Measurements from ENCODE around the gene HPCAL4.

HPCAL4 gene

DNA sequence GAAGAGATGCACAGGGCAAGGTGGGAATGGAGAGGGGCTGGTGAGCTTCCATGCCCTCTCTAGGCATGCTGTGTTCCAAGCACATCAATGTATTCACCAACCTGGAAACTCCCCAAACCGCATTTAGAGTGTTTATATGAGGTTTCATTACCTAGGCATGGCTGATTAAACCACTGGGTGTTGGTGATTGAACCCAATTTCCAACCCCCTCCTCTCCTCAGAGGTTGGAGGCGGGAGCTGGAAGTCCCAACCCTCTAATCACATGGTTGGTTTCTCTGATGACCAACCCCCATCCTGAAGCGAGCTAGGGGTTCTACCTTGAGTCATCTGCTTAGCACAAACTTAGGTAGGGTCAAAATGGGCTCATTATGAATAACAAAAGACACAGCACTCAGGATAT is 44.5 kb upstream of the HPCAL4 start:
- TF ChIP-seq, protein P1, sequence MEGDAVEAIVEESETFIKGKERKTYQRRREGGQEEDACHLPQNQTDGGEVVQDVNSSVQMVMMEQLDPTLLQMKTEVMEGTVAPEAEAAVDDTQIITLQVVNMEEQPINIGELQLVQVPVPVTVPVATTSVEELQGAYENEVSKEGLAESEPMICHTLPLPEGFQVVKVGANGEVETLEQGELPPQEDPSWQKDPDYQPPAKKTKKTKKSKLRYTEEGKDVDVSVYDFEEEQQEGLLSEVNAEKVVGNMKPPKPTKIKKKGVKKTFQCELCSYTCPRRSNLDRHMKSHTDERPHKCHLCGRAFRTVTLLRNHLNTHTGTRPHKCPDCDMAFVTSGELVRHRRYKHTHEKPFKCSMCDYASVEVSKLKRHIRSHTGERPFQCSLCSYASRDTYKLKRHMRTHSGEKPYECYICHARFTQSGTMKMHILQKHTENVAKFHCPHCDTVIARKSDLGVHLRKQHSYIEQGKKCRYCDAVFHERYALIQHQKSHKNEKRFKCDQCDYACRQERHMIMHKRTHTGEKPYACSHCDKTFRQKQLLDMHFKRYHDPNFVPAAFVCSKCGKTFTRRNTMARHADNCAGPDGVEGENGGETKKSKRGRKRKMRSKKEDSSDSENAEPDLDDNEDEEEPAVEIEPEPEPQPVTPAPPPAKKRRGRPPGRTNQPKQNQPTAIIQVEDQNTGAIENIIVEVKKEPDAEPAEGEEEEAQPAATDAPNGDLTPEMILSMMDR (IDR thresholded peaks at IDR 0.05; ENCODE audit: low read length): no peak
- TF ChIP-seq EZH2 (optimal IDR thresholded peaks at IDR 0.05; ENCODE audit: low read depth, low read length) (no peak), EZH2phosphoT487 (IDR thresholded peaks at IDR 0.05; ENCODE audit: low read length) (no peak)
- DNase-seq: no peak
- H3K27me3 ChIP-seq (replicated peaks; ENCODE audit: insufficient read depth, low read length): no peaks in the 10 kb centered on the region

DNA sequence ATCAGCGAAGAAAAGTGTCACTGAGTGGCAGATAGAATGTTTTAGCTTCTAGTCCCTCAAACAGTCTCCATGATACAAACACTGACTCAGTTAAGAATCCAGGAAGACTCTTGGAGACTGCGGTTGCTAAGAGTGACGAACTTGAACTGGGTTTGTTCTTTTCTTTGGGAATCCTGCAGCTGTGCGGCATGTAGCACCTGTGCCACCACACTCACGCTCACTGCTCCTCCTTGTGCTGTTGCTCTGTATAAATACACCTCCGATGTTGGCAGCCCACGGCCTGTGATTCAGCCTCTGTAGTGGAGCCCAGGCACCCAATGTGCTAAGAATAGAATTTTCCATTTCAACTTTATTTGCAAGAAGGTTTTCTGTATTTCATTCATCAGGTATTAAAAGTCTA is 41.9 kb upstream of the HPCAL4 start:
- no peak overlapping the region for H3K4me2 ChIP-seq (ENCODE audit: low read depth, low read length)
- H3K36me3 ChIP-seq (replicated peaks; ENCODE audit: insufficient read depth, low read length): no peaks in the 10 kb centered on the region
- DNase-seq: no peak
- H3K9me2 ChIP-seq (replicated peaks; ENCODE audit: insufficient read depth, low read length): no peaks in the 10 kb centered on the region
- no peak overlapping the region for H3K27ac ChIP-seq (ENCODE audit: low read length)
- no peaks in the 10 kb centered on the region for H3K9me3 ChIP-seq (replicated peaks; ENCODE audit: insufficient read depth, low read length)
- H3K79me2 ChIP-seq (ENCODE audit: low read length): no peaks in the 10 kb centered on the region
- H3K9ac ChIP-seq (ENCODE audit: low read length): no peak overlapping the region
- no peak overlapping the region for H2AFZ ChIP-seq (ENCODE audit: low read length)
- TF ChIP-seq EZH2phosphoT487 (IDR thresholded peaks at IDR 0.05; ENCODE audit: low read length) (no peak), EZH2 (optimal IDR thresholded peaks at IDR 0.05; ENCODE audit: low read depth, low read length) (no peak)
- TF ChIP-seq, protein P1 (IDR thresholded peaks at IDR 0.05; ENCODE audit: low read length): no peak
- no peaks in the 10 kb centered on the region for H3K4me1 ChIP-seq (ENCODE audit: low read length)
- H3K27me3 ChIP-seq (replicated peaks; ENCODE audit: insufficient read depth, low read length): no peaks in the 10 kb centered on the region
- H4K20me1 ChIP-seq (ENCODE audit: insufficient read depth, low read length): no peaks in the 10 kb centered on the region
- H3F3A ChIP-seq (ENCODE audit: insufficient read depth, low read length): no peaks in the 10 kb centered on the region
- H3K4me3 ChIP-seq (ENCODE audit: low read length): no peak overlapping the region

More for the DNA sequence above, 44.5 kb upstream of the HPCAL4 start:
- Histone ChIP-seq H3K4me2 (ENCODE audit: low read depth, low read length) (no peak overlapping the region), H2AFZ (ENCODE audit: low read length) (no peak overlapping the region), H4K20me1 (ENCODE audit: insufficient read depth, low read length) (no peaks in the 10 kb centered on the region), H3K4me1 (ENCODE audit: low read length) (peaks cover 15% of the 10 kb centered on the region), H3K79me2 (ENCODE audit: low read length) (peaks cover 21% of the 10 kb centered on the region), H3K27ac (ENCODE audit: low read length) (no peak overlapping the region), H3F3A (ENCODE audit: insufficient read depth, low read length) (no peaks in the 10 kb centered on the region), H3K9me3 (replicated peaks; ENCODE audit: insufficient read depth, low read length) (no peaks in the 10 kb centered on the region), H3K36me3 (replicated peaks; ENCODE audit: insufficient read depth, low read length) (no peaks in the 10 kb centered on the region), H3K9me2 (replicated peaks; ENCODE audit: insufficient read depth, low read length) (no peaks in the 10 kb centered on the region), H3K9ac (ENCODE audit: low read length) (no peak overlapping the region), H3K4me3 (ENCODE audit: low read length) (no peak overlapping the region)

DNA sequence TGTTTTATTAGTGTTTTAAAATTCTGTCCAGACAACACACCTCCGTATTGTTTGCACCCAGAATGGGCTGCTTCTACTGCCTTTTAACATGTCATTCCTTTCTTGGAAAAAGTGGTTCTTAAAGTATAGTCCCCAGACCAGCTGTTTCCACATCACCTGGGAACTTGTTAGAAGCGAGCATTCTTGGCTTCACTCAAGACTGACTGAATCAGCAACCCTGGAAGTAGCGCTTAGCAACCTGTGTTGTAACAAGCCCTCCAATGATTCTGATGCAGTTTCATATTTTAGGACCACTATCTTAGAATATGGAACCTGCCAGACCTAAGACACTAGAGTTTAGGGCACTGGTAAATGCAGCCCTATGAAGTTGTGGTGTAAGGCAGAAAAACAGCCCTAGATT is 41.5 kb upstream of the HPCAL4 start:
- H3K4me1 ChIP-seq (ENCODE audit: low read length): 0 out of 2 replicates have a peak, but pooled peaks cover under 1% of the 10 kb centered on the region
- no peaks in the 10 kb centered on the region for H3F3A ChIP-seq (ENCODE audit: insufficient read depth, low read length)
- H3K36me3 ChIP-seq (replicated peaks; ENCODE audit: insufficient read depth, low read length): no peaks in the 10 kb centered on the region
- no peaks in the 10 kb centered on the region for H3K9me3 ChIP-seq (replicated peaks; ENCODE audit: insufficient read depth, low read length)
- H3K79me2 ChIP-seq (ENCODE audit: low read length): no peaks in the 10 kb centered on the region
- no peak overlapping the region for H3K4me3 ChIP-seq (ENCODE audit: low read length)
- no peaks in the 10 kb centered on the region for H4K20me1 ChIP-seq (ENCODE audit: insufficient read depth, low read length)
- no peak for DNase-seq
- no peak overlapping the region for H2AFZ ChIP-seq (ENCODE audit: low read length)
- TF ChIP-seq EZH2 (optimal IDR thresholded peaks at IDR 0.05; ENCODE audit: low read depth, low read length) (no peak), EZH2phosphoT487 (IDR thresholded peaks at IDR 0.05; ENCODE audit: low read length) (no peak)
- TF ChIP-seq, protein P1 (IDR thresholded peaks at IDR 0.05; ENCODE audit: low read length): no peak
- H3K27me3 ChIP-seq (replicated peaks; ENCODE audit: insufficient read depth, low read length): no peaks in the 10 kb centered on the region
- no peaks in the 10 kb centered on the region for H3K9me2 ChIP-seq (replicated peaks; ENCODE audit: insufficient read depth, low read length)
- H3K9ac ChIP-seq (ENCODE audit: low read length): no peak overlapping the region
- no peak overlapping the region for H3K4me2 ChIP-seq (ENCODE audit: low read depth, low read length)
- no peak overlapping the region for H3K27ac ChIP-seq (ENCODE audit: low read length)
